Immature natural killer cell (primary cell): ENCODE data around the gene PTPN7. TPM values are rescaled to one million over a fixed set of nuclear protein-coding genes. Genes with fewer than 3 reads are reported as not detected.
"Not testable (repeated sequence)": the region's sequence is repeated elsewhere in the genome, so short reads cannot be mapped to it uniquely, and the experiment has no call there.

Source experiments
- DNase-seq, 3 donors: peaks; one replicate each; pipeline ENCODE4 v3.0.0; 2022; ENCODE audit warnings: mixed read lengths in 1 of 3
- H3K27ac Mint-ChIP-seq, 6 donors: one replicate each; pipeline ENCODE4 v1.8.0; 2020; ENCODE audit warnings: mixed read lengths in 6 of 6, mild to moderate bottlenecking in 5 of 6, inconsistent platforms in 4 of 6, moderate library complexity in 3 of 6
- H3K27me3 Mint-ChIP-seq, 3 donors: one replicate each; pipeline ENCODE4 v1.8.0; 2020 to 2021; ENCODE audit warnings: low read depth in 3 of 3, mild to moderate bottlenecking in 3 of 3, mixed read lengths in 3 of 3, moderate library complexity in 3 of 3, inconsistent platforms in 1 of 3
- H3K36me3 Mint-ChIP-seq, 3 donors: one replicate each; pipeline ENCODE4 v1.8.0; 2020; ENCODE audit warnings: mixed read lengths in 3 of 3, inconsistent platforms in 2 of 3, mild to moderate bottlenecking in 2 of 3
- H3K4me1 Mint-ChIP-seq, 2 donors: one replicate each; pipeline ENCODE4 v1.8.0; 2020; ENCODE audit warnings: inconsistent platforms in 2 of 2, mild to moderate bottlenecking in 2 of 2, mixed read lengths in 2 of 2, moderate library complexity in 1 of 2
- H3K4me3 Mint-ChIP-seq, 5 donors: one replicate each; pipeline ENCODE4 v1.8.0; 2020; ENCODE audit warnings: mild to moderate bottlenecking in 5 of 5, mixed read lengths in 5 of 5, inconsistent platforms in 3 of 5, moderate library complexity in 3 of 5
- H3K9me3 Mint-ChIP-seq, 6 donors: one replicate each; pipeline ENCODE4 v1.8.0; 2020; ENCODE audit warnings: mild to moderate bottlenecking in 6 of 6, mixed read lengths in 6 of 6, inconsistent platforms in 4 of 6, moderate library complexity in 3 of 6
- polyA plus RNA-seq, 3 donors: library from polyadenylated mRNA; unstranded; fragments of 300-500 nt; fragmentation: Illumina TruSeq; gene quantifications; one replicate each; pipeline ENCODE4 v1.2.3, GENCODE V29; 2021

Gene PTPN7
- polyA plus RNA-seq, 3 donors from 2014 or later, result 55.4 to 126 (median 58.4) TPM

DNA sequence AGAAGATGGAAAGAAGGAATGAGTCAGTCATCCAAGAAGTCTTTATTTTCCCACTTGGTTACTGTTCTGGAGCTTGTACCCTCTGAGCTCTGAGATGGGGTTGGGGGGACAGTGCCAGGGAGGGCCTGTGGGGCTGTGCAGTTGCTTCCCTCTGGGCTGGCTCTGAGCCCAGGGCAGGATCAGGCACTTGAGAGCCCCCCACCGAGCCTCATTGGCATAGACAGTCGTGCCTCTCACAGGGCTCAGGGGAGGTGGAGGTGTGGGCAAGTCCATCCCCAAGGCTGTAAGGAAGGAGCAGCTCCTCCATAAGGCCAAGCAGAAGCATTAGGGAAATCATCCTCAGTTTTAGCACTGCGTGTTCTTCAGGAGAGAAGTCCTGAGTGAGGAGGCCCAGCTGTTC lies 13.4 kb downstream of the PTPN7 start:
- DNase-seq, result no peak
- Mint-ChIP-seq H3K4me3 (no peak overlapping the region), H3K9me3 (no peaks in the 10 kb centered on the region), H3K36me3 (peaks cover 11 to 25% (median 20%) of the 10 kb centered on the region in 3 donors), H3K27ac (no peak overlapping the region), H3K4me1 (peaks cover 26 to 33% of the 10 kb centered on the region in 2 donors), H3K27me3 (peaks cover 6% of the 10 kb centered on the region in 3 donors)

DNA sequence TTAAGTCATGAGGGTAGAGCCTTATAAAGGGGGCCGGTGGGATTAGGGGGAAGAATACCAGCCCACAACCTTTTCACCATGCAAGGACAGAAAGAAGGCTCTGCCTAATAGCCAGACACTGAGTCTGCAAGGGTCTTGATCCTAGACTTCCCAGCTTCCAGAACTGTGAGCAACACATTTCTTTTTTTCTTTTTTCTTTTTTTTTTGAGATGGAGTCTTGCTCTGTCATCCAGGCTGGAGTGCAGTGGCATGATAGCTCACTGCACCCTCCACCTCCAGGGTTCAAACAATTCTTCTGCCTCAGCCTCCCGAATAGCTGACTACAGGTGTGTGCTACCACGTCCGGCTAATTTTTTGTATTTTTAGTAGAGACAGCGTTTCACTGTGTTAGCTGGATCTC lies 14.1 kb downstream of the PTPN7 start:
- Mint-ChIP-seq H3K9me3 (no peaks in the 10 kb centered on the region), H3K27me3 (peaks cover 6% of the 10 kb centered on the region in 3 donors)

DNA sequence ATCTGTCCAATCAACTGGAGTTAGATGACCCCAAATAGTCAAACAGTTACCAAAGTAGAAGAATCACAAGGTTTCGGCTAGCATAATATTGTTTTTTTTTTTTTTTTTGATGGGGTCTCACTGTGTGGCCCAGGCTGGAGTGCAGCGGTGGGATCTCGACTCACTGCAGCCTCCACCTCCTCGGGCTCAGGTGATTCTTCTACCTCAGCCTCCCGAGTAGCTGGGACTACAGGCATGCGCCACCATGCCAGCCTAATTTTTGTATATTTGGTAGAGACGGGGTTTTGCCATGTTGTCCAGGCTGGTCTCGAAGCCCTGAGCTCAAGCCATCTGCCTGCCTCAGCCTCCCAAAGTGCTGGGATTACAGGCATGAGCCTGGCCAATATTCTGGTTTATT lies 14.7 kb downstream of the PTPN7 start:
- H3K27ac Mint-ChIP-seq, result peak overlapping the region; percentile 88 to 97 (median 92)
- peaks cover 32 to 45% of the 10 kb centered on the region in 2 donors for H3K4me1 Mint-ChIP-seq
- H3K36me3 Mint-ChIP-seq, result peaks cover 6 to 18% (median 15%) of the 10 kb centered on the region in 3 donors
- H3K9me3 Mint-ChIP-seq, DNase-seq, H3K27me3 Mint-ChIP-seq: not testable (repeated sequence)
- H3K4me3 Mint-ChIP-seq, result peak overlapping the region; percentile 87 to 93 (median 89)

More for the DNA sequence above, 14.1 kb downstream of the PTPN7 start:
- Mint-ChIP-seq H3K4me1 (peaks cover 29 to 39% of the 10 kb centered on the region in 2 donors), H3K36me3 (peaks cover 10 to 23% (median 20%) of the 10 kb centered on the region in 3 donors), H3K27ac (peak overlapping the region in 3 of 6 donors; percentile 55 to 67 (median 60)), H3K4me3 (peak overlapping the region in 3 of 5 donors; percentile 88 to 93 (median 90))
- DNase-seq, result no peak

DNA sequence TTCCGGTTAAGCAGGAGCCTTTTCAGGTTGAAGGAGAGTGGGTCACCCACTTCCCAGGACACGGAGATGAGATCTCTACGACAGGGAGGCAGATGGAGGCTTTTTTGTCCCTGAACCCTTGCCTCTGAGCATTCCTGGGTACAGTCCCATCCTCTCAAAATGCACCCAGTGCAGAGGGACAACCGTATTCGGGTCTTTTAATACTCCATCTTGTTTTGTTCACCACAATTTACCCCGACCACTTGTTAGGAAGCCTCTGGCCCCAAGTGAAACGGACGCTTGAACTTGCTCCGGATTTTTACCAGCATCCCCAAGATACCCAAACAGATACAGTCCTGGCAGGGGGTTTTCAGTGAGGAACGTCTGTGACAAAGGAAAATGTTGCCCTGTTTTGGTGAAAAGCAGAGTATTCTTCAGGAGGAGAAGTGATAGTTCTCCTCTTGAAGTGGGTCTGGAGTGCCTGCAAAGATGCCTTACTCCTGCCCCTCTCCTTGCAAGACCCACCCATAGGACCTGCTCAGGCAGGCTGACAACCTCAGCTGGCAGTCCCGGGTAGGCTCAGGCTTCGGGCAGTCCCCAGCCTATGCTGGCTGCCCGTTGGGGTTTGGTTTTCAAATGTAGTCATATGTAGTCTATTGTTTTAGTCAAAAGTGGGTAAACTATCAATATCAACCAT lies 15.2 kb downstream of the PTPN7 start:
- H3K4me1 Mint-ChIP-seq, result peaks cover 37 to 50% of the 10 kb centered on the region in 2 donors
- H3K4me3 Mint-ChIP-seq, result peak overlapping the region; percentile 87 to 93 (median 89)
- peaks cover 3 to 6% (median 6%) of the 10 kb centered on the region in 3 donors for H3K27me3 Mint-ChIP-seq
- peak overlapping the region; percentile 88 to 97 (median 92) for H3K27ac Mint-ChIP-seq
- DNase-seq, result peak in 1 of 3 donors; percentile 19
- H3K9me3 Mint-ChIP-seq, result no peaks in the 10 kb centered on the region
- H3K36me3 Mint-ChIP-seq, result peaks cover 3 to 14% (median 12%) of the 10 kb centered on the region in 3 donors

DNA sequence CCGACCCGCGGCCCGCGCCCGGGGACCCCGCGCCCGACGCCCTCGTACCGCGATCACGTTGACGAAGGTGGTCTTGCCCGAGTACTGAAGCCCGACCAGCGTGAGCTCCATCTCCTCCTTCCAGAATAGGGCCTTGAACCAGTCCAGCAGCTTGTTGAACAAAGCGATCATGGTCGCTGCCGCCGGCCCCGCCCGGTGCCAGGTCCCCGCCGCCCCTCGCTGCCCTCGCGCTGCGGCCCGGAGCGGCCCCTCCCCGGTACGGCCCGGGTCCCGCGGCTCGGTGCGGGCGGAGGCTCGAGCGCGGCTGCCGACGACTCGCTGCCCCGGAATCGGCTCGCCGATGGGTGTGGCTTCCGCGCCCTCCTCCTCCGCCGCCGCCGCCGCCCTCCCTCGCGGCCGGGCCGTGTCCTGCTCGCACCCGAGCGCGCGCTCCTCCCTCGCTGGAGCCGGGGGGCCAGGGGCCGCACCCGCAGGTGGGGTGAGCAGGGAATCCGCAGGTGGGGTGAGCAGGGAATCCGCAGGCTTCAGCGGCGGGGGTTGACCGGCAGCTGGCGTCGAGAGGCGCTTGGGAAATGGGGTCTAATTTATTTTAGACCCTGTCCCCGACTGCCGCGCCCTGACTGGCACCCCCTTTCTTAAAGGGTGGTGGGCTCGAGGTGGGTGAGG lies 15.9 kb downstream of the PTPN7 start, which contains the start of gene ARL8A:
ARL8A (minus strand) TSS at position 336 of the 666 bp plus-strand sequence; CDS start at position 171, 165 bp downstream.
- peak; percentile 67 to 70 (median 68) for DNase-seq
- Mint-ChIP-seq H3K27me3 (peaks cover 3 to 6% (median 6%) of the 10 kb centered on the region in 3 donors), H3K27ac (peak within 1 kb of the TSS; percentile 91 to 98 (median 96)), H3K9me3 (no peaks in the 10 kb centered on the region), H3K4me3 (peak within 1 kb of the TSS; percentile 90 to 98 (median 96)), H3K36me3 (peaks cover 3 to 11% (median 10%) of the 10 kb centered on the region in 3 donors), H3K4me1 (peaks cover 39 to 51% of the 10 kb centered on the region in 2 donors)

DNA sequence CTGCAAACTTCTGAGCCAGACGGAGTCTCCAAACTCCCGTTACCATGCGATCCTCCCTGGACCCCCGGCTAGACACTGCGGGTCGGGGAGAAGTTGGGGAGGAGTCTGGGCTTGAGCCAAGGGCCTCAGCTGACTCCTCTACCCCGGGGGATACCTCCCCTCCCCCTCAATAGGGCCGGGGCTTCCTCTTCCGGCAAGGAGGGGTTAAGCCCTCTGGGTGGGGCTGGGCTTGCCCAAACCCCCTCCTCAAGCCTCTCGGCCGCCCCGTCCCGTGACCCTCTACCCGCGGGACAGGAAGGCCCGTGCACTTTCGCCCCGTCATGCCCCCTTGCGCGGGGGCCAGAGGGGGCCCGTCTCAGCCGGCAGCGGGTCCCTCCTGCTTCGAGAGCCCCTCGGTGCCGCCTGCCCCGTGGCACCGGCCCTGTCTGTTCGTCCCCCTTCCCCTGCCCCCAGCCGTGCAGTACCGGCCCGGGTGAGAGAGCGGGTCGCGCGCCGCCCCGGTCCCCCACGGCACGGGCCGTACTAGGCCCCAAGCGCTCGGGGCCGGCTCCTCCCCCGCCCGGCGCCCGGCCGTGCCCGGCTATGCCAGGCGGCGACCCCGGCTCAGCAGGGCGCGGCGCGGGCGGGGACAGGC lies 16.5 kb downstream of the PTPN7 start:
- H3K36me3 Mint-ChIP-seq, result peaks cover 3 to 5% (median 4%) of the 10 kb centered on the region in 3 donors

DNA sequence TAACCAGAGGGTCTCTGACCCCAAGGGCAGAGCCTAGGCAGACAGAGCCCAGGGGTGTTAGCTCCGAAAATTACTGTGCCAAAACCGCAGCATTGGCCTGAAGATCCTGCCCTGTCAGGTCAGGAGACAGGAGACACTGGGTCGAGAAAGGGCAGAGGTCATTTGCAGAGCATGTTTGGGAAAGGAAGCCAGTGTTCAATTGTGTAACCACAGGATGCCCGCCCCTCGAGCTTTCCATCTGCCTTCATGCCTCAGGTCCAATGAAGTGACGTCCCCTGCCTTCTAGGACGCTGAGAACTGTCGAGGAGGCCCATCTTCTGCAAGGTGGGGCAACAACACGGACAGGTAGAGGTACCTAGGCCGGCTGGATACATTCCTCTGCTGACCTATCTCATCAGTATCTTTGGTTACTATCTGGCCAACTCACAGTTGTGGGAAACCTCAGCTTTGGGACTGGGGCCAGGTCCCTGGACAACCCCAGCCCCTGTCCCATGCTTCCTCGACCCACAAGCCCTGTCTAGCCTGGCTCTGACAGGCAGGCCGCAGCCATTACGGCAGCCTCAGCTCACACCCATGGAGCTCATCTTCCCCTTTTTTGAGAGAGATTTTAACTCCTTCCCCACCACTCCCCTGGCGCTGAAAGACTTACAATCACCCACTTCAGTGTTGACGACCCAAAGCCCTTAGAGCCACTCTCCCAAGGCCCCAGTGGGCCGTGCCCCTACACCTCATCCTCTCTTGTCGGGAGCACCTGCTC lies 17.2 kb downstream of the PTPN7 start:
- Mint-ChIP-seq H3K9me3 (no peaks in the 10 kb centered on the region), H3K4me1 (peaks cover 45 to 61% of the 10 kb centered on the region in 2 donors), H3K4me3 (peak overlapping the region; percentile 90 to 98 (median 96)), H3K36me3 (peaks cover 3 to 5% (median 4%) of the 10 kb centered on the region in 3 donors), H3K27me3 (peaks cover 3 to 6% (median 6%) of the 10 kb centered on the region in 3 donors), H3K27ac (peak overlapping the region; percentile 91 to 98 (median 96))
- DNase-seq, result peak in 1 of 3 donors; percentile 25

More for the DNA sequence above, 16.5 kb downstream of the PTPN7 start:
- Mint-ChIP-seq H3K27me3 (peaks cover 3 to 6% (median 6%) of the 10 kb centered on the region in 3 donors), H3K9me3 (no peaks in the 10 kb centered on the region), H3K4me3 (peak overlapping the region; percentile 90 to 98 (median 96)), H3K4me1 (peaks cover 41 to 54% of the 10 kb centered on the region in 2 donors), H3K27ac (peak overlapping the region; percentile 91 to 98 (median 96))
- DNase-seq, result peak in 1 of 3 donors; percentile 31

DNA sequence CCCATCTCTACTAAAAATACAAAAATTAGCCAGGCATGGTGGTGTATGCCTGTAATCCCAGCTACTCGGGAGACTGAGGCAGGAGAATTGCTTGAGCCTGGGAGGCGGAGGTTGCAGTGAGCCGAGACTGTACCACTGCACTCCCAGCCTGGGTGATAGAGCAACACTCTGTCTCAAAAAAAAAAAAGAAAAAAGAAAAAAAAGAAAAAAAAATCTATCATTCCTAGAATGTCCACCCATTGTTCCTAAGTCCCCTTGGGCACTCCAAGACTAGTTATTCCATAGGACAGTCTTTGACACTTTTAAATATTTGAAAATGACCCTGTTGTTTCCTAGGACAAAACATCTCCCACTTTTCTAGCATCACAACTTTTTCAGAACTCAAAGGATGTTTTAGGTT lies 18.9 kb downstream of the PTPN7 start:
- not testable (repeated sequence) for DNase-seq, H3K27me3 Mint-ChIP-seq, H3K9me3 Mint-ChIP-seq, H3K36me3 Mint-ChIP-seq
- peaks cover 48 to 62% of the 10 kb centered on the region in 2 donors for H3K4me1 Mint-ChIP-seq
- H3K4me3 Mint-ChIP-seq, result peak overlapping the region in 1 of 5 donors; percentile 14
- H3K27ac Mint-ChIP-seq, result peak overlapping the region in 3 of 6 donors; percentile 49 to 55 (median 51)

DNA sequence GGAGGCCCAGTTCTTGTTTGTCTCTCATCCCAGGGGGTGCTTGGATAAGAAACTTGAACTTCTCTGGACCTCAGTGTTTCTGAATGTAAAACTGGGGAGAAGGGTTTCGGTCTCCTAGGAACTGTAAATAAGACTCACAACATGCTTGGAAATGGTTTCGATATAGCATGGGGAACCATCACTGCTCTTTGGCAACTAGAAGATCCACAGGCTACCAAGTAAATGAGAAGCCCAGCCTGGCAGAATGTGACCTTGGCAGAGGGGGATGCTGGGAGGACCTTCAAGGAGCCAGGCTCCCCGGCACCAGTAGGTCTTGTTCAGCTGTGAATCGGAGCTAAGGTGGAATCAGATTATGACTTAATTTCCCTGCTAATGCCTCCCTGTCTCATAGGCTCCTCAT lies 19.6 kb downstream of the PTPN7 start:
- Mint-ChIP-seq H3K4me3 (peak overlapping the region in 1 of 5 donors; percentile 5), H3K36me3 (no peaks in the 10 kb centered on the region), H3K4me1 (peaks cover 48 to 57% of the 10 kb centered on the region in 2 donors), H3K27ac (peak overlapping the region in 4 of 6 donors; percentile 10 to 43 (median 24)), H3K9me3 (no peaks in the 10 kb centered on the region), H3K27me3 (peaks cover 3 to 8% (median 6%) of the 10 kb centered on the region in 3 donors)
- DNase-seq, result no peak

DNA sequence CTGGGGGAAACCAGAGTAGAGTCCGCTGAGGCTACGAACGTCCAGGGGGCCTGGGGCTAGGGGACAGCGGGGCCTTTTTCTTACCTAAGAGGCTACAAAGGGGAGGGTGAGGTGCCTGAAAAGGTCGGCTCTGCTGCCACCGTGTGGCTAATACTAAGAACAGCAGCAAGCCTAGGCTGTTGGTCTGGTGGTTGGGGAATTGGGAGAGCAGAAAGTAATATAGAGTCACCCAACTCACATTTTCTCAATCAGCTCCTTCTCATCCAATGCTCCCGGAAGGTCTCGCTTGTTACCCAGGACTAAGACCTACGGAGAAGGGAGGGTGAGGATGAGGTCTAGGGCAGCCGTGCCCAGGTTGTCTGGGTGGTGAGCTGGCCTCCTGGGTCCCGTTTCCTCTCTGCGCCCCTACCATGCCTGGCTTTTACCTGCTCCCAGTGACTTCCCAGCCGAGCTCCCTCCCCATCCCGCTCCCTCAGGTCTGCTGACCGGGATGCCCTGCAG lies 25.1 kb downstream of the PTPN7 start:
- peaks cover 0 to 1% (median 0%) of the 10 kb centered on the region in 3 donors for H3K27me3 Mint-ChIP-seq
- peaks cover 13 to 14% of the 10 kb centered on the region in 2 donors for H3K4me1 Mint-ChIP-seq
- peak overlapping the region in 1 of 6 donors; percentile 21 for H3K27ac Mint-ChIP-seq
- H3K36me3 Mint-ChIP-seq, result peaks cover 4 to 8% (median 5%) of the 10 kb centered on the region in 3 donors
- H3K9me3 Mint-ChIP-seq, result no peaks in the 10 kb centered on the region
- H3K4me3 Mint-ChIP-seq, result no peak overlapping the region
- DNase-seq, result peak; percentile 35 to 54 (median 44)

DNA sequence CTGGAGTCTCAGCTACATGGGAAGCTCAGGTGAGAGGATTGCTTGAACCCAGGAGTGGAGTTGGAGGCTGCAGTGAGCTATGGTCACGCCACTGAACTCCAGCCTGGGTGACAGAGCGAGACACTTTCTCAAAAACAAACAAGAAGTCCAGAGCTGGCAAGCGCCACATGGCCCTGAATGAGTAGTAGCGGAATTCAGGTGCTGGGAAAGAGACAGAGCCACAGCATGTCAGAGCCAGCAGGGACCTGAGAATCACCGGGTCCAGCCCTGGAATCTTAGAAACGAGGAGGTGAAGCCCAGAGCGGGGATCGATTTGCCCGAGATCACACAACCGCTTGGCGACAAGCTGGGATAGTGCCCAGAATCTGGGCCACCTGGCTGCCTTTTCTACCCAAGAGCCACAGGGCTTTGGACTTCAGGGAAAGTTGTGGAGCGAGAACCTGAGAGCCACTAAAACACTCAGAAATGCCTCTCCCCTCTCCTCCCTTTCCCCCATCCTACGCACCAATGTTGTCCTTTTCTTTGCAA lies 25.7 kb downstream of the PTPN7 start:
- Mint-ChIP-seq H3K4me1 (peaks cover 11% of the 10 kb centered on the region in 2 donors), H3K9me3 (no peaks in the 10 kb centered on the region), H3K27me3 (peaks cover 0 to 1% (median under 1%) of the 10 kb centered on the region in 3 donors), H3K27ac (no peak overlapping the region), H3K36me3 (peaks cover 4 to 8% (median 5%) of the 10 kb centered on the region in 3 donors), H3K4me3 (no peak overlapping the region)
- DNase-seq, result no peak

DNA sequence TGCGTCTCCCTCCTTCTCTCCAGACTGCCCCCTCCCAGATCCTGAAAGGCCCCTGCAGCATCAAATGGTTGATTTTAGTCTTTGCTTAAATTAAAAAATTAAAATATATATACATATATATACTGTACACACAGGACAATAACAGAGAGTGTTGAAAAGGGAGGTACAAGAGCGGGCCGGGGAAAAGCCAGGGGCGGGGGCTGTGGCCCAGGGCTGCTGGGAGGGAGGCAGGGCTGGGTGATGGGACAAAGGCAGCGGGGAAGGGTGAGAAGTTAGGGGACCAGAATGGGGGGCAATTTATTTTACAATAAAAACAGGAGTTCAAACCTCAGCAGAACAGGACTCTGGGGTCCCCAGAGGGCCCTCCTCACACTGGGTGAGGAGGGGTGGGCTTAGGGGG lies 26.4 kb downstream of the PTPN7 start:
- no peak overlapping the region for H3K27ac Mint-ChIP-seq
- peaks cover 0 to 1% (median 1%) of the 10 kb centered on the region in 3 donors for H3K27me3 Mint-ChIP-seq
- no peaks in the 10 kb centered on the region for H3K9me3 Mint-ChIP-seq
- DNase-seq, result no peak
- peaks cover 4 to 8% (median 5%) of the 10 kb centered on the region in 3 donors for H3K36me3 Mint-ChIP-seq
- H3K4me3 Mint-ChIP-seq, result no peak overlapping the region
- peaks cover 9 to 10% of the 10 kb centered on the region in 2 donors for H3K4me1 Mint-ChIP-seq
